HG02852 (cell line): Measurements from ENCODE around the gene TRPM7.
"Not testable (repeated sequence)": the region's sequence is repeated elsewhere in the genome, so short reads cannot be mapped to it uniquely, and the experiment has no call there.

ENCODE experiments used
- ATAC-seq: cut with Tn5 transposase; IDR thresholded peaks from one replicate; pipeline ENCODE4 v1.9.1; 2021; ENCODE audit warnings: mild to moderate bottlenecking, moderate library complexity; ENCODE audit not compliant: unreplicated experiment

TRPM7 gene, protein sequence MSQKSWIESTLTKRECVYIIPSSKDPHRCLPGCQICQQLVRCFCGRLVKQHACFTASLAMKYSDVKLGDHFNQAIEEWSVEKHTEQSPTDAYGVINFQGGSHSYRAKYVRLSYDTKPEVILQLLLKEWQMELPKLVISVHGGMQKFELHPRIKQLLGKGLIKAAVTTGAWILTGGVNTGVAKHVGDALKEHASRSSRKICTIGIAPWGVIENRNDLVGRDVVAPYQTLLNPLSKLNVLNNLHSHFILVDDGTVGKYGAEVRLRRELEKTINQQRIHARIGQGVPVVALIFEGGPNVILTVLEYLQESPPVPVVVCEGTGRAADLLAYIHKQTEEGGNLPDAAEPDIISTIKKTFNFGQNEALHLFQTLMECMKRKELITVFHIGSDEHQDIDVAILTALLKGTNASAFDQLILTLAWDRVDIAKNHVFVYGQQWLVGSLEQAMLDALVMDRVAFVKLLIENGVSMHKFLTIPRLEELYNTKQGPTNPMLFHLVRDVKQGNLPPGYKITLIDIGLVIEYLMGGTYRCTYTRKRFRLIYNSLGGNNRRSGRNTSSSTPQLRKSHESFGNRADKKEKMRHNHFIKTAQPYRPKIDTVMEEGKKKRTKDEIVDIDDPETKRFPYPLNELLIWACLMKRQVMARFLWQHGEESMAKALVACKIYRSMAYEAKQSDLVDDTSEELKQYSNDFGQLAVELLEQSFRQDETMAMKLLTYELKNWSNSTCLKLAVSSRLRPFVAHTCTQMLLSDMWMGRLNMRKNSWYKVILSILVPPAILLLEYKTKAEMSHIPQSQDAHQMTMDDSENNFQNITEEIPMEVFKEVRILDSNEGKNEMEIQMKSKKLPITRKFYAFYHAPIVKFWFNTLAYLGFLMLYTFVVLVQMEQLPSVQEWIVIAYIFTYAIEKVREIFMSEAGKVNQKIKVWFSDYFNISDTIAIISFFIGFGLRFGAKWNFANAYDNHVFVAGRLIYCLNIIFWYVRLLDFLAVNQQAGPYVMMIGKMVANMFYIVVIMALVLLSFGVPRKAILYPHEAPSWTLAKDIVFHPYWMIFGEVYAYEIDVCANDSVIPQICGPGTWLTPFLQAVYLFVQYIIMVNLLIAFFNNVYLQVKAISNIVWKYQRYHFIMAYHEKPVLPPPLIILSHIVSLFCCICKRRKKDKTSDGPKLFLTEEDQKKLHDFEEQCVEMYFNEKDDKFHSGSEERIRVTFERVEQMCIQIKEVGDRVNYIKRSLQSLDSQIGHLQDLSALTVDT (N-terminal part only)

DNA sequence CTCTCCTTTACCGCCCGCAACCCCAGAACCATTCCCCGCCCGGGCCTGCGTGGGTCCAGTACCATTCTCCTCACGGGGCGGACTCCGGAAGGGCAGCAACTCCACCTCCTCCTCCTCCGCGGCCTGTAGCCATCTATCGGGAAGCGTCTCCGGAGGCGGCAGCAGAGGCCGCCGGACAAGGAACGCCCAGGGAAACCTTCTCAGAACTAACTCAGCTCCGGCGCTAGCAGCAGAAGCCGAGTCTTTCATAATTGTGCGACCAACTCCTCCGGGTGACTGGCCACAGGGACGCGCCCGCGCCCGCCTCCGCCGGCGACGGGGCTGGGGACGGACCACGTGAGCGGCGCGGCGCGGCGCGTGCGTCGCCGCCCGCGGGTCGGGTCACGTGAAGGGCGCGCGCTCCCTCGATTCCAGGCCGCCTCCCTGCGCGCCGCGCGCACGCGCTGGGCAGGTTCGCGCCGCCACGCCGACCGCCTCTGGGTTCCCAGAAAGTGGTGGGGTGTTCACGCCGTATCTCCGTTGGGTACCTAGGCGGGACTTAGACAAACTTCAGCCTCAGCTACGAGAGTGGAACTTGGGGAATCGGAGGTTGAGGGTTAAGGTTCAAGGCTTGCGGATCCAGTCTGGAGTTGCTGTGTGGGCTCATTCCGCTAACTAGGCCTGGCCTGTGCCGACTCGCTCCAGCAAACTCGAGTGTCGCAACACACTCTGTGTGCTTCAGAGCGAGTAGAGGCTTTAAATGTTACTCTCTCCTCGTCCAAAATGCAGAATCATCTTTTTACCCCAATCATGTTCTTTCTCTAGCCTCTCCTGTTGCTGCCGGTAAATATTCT lies at the start of gene TRPM7:
TSS of gene TRPM7 (minus strand) at position 329 of the 833 bp plus-strand sequence. CDS start at position 65, 264 bp downstream.
- peak; percentile 77 for ATAC-seq

DNA sequence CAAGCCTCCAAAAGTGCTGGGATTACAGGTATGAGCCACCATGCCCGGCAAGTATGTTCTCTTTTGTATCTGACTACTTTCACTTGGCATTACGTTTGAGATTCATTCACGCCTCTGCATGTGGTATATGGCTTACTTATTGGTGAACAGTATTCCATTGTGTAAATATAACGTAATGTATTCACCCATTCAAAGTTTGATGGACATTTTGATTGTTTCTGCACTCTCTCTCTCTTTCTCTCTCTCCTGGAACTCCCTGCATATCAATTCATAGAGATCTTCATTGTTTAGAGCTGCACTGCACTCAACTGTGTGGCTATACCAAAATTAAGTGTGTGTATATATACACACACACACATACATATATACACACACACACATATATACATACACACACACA lies 48.6 kb upstream of the TRPM7 start:
- ATAC-seq, result no peak

DNA sequence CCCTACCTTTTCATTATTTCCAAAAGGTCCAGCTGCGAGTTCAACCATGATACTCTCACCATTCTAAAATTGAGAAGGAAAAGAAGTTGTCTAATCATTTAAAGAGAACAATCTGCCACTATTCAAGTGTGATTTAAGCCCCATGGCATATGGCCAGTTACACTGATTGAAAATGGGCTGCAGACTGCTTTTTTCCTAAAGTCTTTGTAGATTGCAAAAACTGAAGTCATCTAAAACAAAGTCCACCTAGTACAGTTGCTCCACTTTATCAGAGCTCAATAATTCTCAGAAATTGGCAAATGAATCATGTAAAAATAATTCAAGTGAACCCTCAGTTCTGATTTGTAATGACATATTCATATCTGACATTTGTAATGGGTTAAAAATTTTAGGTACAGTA lies 39.7 kb upstream of the TRPM7 start:
- no peak for ATAC-seq

DNA sequence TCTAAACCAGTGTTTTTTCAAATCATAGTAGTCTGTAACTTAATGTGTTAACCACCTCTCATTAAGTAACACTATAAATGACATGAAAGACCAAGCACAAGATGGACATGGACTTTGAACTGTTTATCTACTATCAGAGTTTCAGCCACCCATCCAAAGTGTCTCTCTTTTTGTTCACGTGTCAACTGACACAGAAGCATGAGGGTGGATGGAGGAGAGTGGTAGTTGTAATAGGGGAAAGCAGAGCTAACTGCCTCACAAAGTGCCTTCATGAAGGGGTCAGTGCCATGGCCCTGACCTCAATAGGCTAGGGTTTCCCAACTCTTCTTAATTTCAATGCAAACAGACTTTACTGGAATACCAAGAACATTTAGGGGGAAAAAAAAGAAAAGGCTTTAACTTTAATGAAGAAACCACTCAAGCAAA lies 32.1 kb upstream of the TRPM7 start:
- ATAC-seq, result no peak

DNA sequence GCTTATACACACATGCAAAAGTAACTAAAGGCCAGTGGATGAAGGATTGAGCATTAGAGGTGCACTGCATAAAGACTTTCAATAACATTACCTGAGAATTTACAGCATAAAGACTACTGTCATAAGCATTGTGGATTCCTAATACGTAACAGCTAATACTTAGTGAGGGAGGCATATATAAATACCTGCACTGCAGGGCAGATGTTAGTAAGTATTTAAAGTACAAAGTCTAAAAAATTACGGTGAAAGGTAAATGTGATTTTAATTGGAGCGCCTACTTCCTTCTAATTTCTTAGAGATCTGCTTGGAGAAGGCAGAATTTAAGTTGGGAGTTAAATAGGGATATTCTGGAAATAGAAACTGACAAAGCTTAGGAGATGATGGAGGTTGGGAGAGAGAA lies 25.4 kb upstream of the TRPM7 start:
- no peak for ATAC-seq

DNA sequence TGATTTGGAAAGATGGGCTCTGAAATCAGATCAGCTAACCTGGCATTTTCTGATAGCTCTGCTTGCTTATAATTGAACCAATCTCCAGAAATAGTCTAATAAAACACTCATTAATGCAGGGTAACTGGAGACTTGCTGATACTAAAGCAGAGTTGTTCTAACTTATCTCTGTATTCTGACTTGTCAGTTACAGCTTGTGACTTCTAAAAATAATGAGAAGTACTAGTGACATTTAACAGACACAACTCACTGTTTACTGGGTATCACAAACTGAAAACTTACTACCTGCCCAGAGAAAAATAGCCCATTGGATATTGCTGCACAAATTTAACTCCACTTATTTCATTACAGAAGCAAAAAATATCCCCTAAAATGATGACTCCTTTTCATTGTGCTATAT lies 24.0 kb upstream of the TRPM7 start:
- no peak for ATAC-seq

DNA sequence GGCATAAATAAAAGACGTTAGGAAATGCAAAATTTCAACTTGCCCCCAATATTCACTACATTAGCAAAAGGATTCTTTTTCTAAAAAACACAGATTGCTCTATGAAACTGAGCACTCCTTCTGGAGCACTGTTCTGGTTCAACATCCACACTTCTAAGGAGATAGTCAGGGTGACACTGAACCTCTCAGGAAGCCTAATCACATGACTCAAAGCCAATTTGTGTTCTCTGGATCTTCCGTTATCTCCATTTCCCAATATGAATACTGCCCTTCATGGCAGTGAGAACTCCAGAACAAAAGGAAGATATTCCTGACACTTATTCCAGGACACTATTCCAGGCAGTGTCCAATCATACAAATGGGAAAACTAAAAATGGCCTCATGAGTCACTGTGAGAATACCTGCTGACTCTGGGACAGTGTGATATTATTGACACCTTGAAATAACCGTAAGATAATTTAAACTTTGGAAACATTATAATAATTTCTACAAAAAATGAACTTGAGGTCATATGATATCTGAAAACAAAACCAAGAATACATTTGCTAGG lies 21.4 kb upstream of the TRPM7 start:
- no peak for ATAC-seq

DNA sequence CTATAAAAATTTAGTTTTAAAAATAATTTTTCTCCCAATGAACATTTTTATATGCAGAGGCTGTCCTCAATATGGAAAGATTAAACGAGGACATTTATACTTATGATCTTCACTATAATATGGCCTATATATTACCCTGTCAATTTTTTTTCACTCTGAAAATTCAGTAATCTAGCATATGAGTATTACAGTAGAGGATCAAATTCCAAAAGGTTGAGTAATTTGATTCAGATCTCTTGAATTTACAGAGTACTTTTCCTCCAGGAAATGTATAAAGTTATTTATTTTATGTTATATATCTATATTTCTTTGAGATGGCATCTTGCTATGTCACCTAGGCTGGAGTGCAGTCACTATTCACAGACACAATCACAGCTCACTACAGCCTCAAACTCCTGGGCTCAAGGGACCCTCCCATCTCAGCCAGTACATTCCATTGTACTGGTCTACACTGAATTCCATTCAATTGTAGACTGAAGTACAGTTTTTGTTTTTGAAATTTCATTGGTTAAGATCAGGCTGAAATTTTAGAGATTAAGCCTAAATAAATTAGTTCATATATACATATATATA lies 16.3 kb upstream of the TRPM7 start:
- ATAC-seq, result no peak

DNA sequence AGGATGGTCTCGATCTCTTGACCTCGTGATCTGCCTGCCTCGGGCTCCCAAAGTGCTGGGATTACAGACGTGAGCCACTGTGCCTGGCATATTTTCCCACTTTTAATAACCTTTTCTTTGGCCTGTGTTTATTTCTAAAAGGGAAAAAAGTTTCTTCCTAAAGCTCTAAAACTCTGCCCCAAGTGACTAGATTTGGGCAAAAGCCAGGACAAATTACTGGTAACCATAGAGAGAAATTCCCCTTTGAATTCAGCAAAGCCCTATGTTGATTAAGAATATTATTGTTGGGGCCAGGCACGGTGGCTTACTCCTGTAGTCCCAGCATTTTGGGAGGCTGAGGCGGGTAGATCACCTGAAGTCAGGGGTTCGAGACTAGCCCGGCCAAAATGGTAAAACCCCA lies 11.5 kb upstream of the TRPM7 start:
- ATAC-seq, result no peak

DNA sequence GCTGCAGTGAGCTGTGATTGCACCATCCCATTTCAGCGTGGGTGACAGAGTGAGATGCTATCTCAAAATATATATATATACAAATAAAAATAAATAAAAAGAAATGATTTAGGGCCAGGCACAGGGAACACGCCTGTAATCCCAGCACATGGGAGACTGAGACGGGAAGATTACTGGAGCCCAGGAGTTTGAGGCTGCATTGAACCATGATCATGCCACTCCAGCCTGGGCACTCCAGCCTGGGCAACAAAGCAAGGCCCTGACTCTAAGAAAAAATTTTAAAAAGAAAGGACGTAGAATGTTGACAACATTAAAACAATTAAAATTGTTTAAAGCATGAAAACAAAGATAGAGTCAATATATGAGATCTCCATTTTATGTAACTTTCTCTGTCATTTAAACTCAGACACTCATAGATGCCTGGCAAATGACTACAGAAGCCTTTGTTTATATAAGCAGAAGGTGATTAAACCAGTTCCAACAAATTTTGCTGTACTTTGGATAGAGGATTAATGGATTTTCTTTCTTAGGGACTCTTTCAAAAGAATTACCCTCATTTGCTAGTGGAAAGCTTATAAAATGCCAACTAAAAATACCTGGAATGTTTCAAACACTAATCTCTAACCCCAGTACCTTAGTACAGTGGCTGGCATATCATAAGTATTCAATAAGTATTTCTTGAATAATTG lies 10.7 kb upstream of the TRPM7 start:
- no peak for ATAC-seq

DNA sequence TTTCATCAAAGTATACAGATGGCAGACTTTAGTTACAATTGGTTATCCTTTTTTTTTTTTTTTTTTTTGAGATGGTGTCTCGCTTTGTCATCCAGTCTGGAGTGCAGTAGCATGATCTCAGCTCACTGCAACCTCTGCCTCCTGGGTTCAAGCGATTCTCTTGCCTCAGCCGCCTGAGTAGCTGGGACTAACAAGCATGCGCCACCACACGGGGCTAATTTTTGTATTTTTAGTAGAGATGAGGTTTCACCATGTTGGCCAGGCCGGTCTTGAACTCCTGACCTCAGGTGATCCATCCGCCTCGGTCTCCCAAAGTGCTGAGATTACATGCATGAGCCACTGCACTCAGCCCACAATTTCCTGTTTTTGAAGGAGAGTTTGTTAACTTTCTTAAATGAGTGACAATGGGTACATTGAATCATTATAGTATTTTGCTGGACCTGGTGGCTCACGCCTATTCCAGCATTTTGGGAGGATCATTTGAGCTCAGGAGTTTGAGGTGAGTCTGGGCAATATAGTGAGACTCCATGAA lies 8.1 kb upstream of the TRPM7 start:
- not testable (repeated sequence) for ATAC-seq

DNA sequence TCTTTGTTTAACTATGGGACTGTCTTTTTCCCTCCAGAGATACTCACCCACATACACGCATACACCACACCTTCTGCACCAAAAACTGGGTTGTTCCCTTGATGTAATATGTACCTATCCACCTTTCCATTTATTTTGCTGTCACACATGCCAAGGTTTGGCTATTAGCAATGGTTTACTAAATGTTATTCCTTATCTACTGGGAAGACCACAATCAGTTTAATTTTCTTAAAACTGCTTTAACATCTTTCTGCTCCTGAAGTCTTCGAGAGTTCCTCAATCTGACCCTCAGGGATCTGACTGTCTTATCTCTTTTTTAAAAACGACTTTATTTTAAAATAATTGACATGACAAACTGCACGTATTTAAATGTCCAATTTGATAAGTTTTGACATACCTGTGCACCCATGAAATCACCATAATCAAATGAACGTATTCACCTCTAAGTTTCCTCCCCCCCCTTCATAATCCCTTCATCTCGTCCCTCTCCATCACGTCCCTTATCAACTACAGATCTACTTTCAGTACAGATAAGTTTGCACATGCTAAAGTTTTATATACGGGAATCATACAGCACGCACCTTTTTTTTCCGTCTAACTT lies 805 bp upstream of the TRPM7 start:
- ATAC-seq, result peak; percentile 5

DNA sequence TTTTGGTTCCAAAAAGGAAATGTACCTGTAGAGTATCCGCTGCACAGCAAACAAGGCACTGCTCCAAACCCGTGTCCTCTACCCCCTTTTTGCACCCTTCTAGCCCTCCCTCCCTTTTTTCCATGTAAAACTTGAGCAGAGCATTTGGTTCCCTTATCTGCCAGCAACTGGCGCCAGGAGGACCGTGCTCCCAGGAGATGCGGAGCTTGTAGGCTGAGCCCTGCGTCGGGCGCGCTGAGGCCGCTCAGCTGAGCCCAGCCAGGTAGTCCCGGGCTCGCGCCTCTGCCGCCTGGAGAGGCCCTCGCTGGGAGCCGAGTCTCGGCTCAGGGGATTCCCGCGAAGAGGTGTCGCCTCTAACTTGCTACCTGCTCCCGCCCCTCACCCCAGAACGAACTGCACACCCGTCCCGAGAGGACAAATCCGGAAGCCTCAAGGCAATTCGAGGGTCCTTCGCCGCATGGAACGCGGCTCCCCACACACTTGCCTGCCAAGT lies 575 bp downstream of the TRPM7 start:
- peak; percentile 66 for ATAC-seq

DNA sequence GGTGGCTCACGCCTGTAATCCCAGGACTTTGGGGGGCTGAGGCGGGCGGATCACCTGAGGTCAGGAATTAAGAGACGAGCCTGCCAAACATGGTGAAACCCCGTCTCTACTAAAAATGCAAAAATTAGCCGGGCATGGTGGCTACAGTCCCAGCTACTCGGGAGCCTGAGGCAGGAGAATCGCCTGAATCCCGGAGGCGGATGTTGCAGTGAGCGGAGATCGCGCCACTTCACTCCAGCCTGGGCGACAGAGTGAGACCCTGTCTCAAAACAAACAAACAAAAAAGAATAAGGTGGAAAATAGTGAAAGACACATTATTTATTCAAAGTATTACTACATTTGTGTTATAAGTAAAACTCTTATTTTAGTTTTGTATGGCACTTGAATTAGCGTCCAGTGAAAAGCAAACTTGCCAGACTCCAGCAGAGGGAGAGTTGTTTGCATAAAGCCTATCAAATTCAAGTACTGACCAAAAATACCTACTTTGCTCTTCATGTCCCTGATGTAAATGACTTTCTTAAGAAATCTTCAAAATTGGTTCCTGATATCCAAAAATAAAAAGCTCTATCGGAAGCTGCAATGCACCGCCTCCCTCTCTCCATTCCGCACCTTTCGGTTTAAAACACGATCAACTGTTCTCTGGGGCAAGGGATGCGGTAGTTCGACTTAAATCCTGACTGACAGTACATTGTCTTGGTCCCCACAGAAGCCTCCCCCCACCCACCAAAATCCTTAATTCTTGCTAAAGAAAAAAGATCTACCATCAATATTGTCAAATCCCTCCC lies 1.2 kb downstream of the TRPM7 start:
- no peak for ATAC-seq

DNA sequence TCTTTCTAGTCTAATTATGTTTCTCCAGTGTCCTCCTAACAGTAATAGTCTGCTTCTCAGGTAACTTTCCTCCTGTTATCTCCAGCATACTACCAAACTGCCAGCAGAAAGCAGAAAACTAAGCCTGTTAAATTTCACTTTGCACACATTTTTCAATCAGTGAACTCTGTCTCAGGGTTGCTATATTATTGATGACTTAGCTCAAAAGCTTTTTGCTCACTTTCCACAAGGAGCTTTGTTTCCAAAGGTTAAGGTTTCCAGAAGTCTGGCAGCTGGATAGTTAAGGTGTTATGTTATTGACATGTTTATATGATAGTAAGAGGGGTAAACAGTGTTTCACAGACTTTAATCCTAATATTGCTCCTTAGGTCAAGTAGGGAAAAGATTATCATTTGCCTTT lies 5.1 kb downstream of the TRPM7 start:
- ATAC-seq, result no peak

DNA sequence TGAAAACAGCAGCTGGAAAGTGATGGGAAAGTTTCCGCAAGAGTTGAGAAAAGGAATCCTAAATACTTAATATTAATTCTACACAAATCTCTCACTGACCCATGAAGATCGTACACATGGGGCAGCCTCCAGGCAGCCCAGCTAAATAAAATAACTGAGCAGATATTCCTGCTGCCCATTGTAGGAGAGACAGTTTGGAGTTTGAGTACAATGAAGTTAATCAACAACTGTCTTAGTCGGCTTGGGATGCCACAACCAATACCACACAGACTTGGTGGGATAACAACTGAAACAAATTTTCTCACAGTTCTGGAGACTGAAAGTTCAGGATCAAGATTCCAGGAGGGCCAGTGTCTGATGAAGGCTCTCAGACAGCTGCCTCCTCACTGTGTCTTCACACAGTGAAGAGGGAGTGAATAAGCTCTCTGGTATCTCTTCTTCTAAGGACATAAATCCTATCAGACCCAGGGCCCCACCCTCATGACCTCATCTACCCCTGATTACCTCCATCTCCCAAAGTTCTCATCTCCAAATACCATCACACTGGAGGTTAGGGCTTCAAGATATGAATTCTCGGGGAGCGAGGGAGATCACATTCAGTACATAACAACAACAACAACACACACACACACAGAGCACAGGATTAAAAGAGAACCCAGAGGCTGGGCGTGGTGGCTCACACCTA lies 9.7 kb downstream of the TRPM7 start:
- ATAC-seq, result no peak
